CD14-positive monocyte (primary cell): ENCODE measurements around the gene ARL15. TPM values are rescaled to one million over a fixed set of nuclear protein-coding genes. Genes with fewer than 3 reads are reported as not detected.

Experiments
- DNase-seq, 3 donors: peaks; one replicate each; pipeline ENCODE4 v3.0.0-alpha.2; 2011 to 2022
- H2AFZ ChIP-seq: 2 replicates; pipeline ENCODE4 v1.6.0; 2012; ENCODE audit warnings: mild to moderate bottlenecking, low read depth, low read length, inconsistent platforms; ENCODE audit not compliant: insufficient read depth, poor library complexity, severe bottlenecking
- H3K27ac ChIP-seq, 2 donors: 1 replicate in 1 of 2; 2 replicates in 1 of 2; pipeline ENCODE4 v1.5.1; 2012 to 2013; ENCODE audit warnings: low read length in 2 of 2, control low read depth in 1 of 2, inconsistent platforms in 1 of 2, low read depth in 1 of 2, mild to moderate bottlenecking in 1 of 2
- H3K27me3 ChIP-seq, 2 donors: one replicate each; pipeline versions ENCODE4 v1.6.0 to v1.6.1; 2011 to 2013; ENCODE audit warnings: low read length in 2 of 2; ENCODE audit not compliant: control insufficient read depth in 2 of 2, insufficient read depth in 2 of 2
- H3K36me3 ChIP-seq, 2 donors: replicated peaks in 1 of 2; 1 replicate in 1 of 2; 2 replicates in 1 of 2; pipeline versions ENCODE4 v1.5.1 to v1.6.1; 2012 to 2013; ENCODE audit warnings: low read length in 2 of 2, control low read depth in 1 of 2, inconsistent platforms in 1 of 2, mild to moderate bottlenecking in 1 of 2; ENCODE audit not compliant: insufficient read depth in 2 of 2, control insufficient read depth in 1 of 2
- H3K4me1 ChIP-seq, 2 donors: 1 replicate in 1 of 2; 2 replicates in 1 of 2; pipeline versions ENCODE4 v1.5.1 to v1.6.1; 2012 to 2013; ENCODE audit warnings: low read length in 2 of 2, control low read depth in 1 of 2, inconsistent platforms in 1 of 2, mild to moderate bottlenecking in 1 of 2, moderate library complexity in 1 of 2; ENCODE audit not compliant: insufficient read depth in 2 of 2, control insufficient read depth in 1 of 2
- H3K4me2 ChIP-seq: replicated peaks from 2 replicates; pipeline ENCODE3; 2012; ENCODE audit warnings: low read length, moderate library complexity, mild to moderate bottlenecking; ENCODE audit not compliant: poor library complexity, severe bottlenecking; ENCODE audit errors: extremely low read depth
- H3K4me3 ChIP-seq, 3 experiments: fragments of 200-600 bp in 1 of 3; sonication (generic) in 1 of 3; replicated peaks in 1 of 3; 1 replicate in 2 of 3; 2 replicates in 1 of 3; pipeline ENCODE4 v1.5.1; 2011 to 2013; ENCODE audit warnings: low read length in 3 of 3, mild to moderate bottlenecking in 3 of 3, control low read depth in 2 of 3, low read depth in 2 of 3, inconsistent platforms in 1 of 3, moderate library complexity in 1 of 3
- H3K79me2 ChIP-seq: 2 replicates; pipeline ENCODE4 v1.6.0; 2012; ENCODE audit warnings: mild to moderate bottlenecking, control low read depth, inconsistent platforms, low read length, moderate library complexity; ENCODE audit not compliant: insufficient read depth
- H3K9ac ChIP-seq: 2 replicates; pipeline ENCODE4 v1.6.0; 2017; ENCODE audit warnings: low read length, mild to moderate bottlenecking; ENCODE audit not compliant: insufficient read depth, poor library complexity, severe bottlenecking
- H3K9me3 ChIP-seq, 2 donors: replicated peaks in 1 of 2; 1 replicate in 1 of 2; 2 replicates in 1 of 2; pipeline versions ENCODE4 v1.5.1 to v1.6.1; 2012 to 2013; ENCODE audit warnings: low read length in 2 of 2, control low read depth in 1 of 2; ENCODE audit not compliant: control insufficient read depth in 1 of 2, insufficient read depth in 1 of 2
- H4K20me1 ChIP-seq: 2 replicates; pipeline ENCODE4 v1.6.0; 2012; ENCODE audit warnings: mild to moderate bottlenecking, low read length, control low read depth, moderate library complexity; ENCODE audit not compliant: insufficient read depth
- H3K27ac Mint-ChIP-seq, 7 donors: one replicate each; pipeline ENCODE4 v1.8.0; 2020; ENCODE audit warnings: mild to moderate bottlenecking in 7 of 7, mixed read lengths in 7 of 7, moderate library complexity in 6 of 7, inconsistent platforms in 2 of 7
- H3K27me3 Mint-ChIP-seq, 3 donors: one replicate each; pipeline ENCODE4 v1.8.0; 2021 to 2022; ENCODE audit warnings: low read depth in 3 of 3, mild to moderate bottlenecking in 3 of 3, mixed read lengths in 3 of 3, moderate library complexity in 3 of 3, inconsistent platforms in 1 of 3
- H3K36me3 Mint-ChIP-seq, 2 donors: one replicate each; pipeline ENCODE4 v1.8.0; 2020; ENCODE audit warnings: mixed read lengths in 2 of 2, inconsistent platforms in 1 of 2, mild to moderate bottlenecking in 1 of 2
- H3K4me1 Mint-ChIP-seq: one replicate; pipeline ENCODE4 v1.8.0; 2020; ENCODE audit warnings: mild to moderate bottlenecking, mixed read lengths
- H3K4me3 Mint-ChIP-seq, 2 donors: one replicate each; pipeline ENCODE4 v1.8.0; 2020; ENCODE audit warnings: mild to moderate bottlenecking in 2 of 2, mixed read lengths in 2 of 2, moderate library complexity in 1 of 2
- H3K9me3 Mint-ChIP-seq, 7 donors: one replicate each; pipeline ENCODE4 v1.8.0; 2020 to 2022; ENCODE audit warnings: mixed read lengths in 7 of 7, mild to moderate bottlenecking in 6 of 7, moderate library complexity in 6 of 7, inconsistent platforms in 2 of 7
- CTCF ChIP-seq: fragments of 200-600 bp; IDR thresholded peaks from one replicate; pipeline ENCODE4 v1.8.0; 2022; ENCODE audit warnings: antibody characterized with exemption, mild to moderate bottlenecking
- WGBS: methylation state at CpG from one replicate; pipeline ENCODE4 v1.1.5; 2013; ENCODE audit warnings: missing lambda C conversion rate; ENCODE audit not compliant: insufficient coverage; 5-methylcytosine and 5-hydroxymethylcytosine counted together
- intact Hi-C, 2 donors: fragments of 100-400 bp; cut with micrococcal nuclease; formaldehyde crosslinking; loops; one replicate each; pipeline versions ENCODE4 v1.15.0 to v1.15.1; 2023
- polyA plus RNA-seq, 3 donors: library from polyadenylated mRNA; depleted of rRNA in 1 of 3; unstranded in 2 of 3; stranded (reverse) in 1 of 3; fragments of 300-500 nt in 2 of 3; fragments of >200 nt in 1 of 3; fragmentation: Illumina TruSeq in 2 of 3; gene quantifications; 1 replicate in 2 of 3; 2 replicates in 1 of 3; pipeline ENCODE4 v1.2.3, GENCODE V29; 2012 to 2021

The ARL15 gene
- polyA plus RNA-seq, 3 donors: 10.5 to 27.6 (median 18.0) TPM

DNA sequence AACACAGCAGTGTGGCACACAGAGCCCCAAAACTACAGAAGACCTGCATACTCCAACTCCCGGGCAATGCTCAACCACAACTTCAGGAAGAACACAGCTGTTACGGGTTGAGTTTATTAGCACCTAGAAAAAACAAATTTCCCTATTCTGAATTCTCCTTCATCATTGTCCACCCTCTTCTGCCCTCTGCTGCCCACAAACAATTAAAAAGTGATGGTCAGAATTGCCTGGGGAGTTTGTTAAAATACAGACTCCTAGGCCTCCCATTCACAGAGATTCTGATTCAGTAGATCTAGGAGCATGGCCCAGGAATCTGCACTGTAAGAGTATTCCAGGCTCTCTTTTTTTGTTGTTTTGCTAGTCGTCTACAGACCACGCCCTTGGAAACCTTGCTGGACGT is 439.3 kb downstream of the ARL15 start:
- H3K4me3 ChIP-seq: no peak overlapping the region
- intact Hi-C loops: no loop called here
- no peak for DNase-seq
- no peak for TF ChIP-seq CTCF
- no peaks in the 10 kb centered on the region for H4K20me1 ChIP-seq
- Mint-ChIP-seq H3K9me3 (peaks cover 0 to 15% (median 9%) of the 10 kb centered on the region in 7 donors), H3K36me3 (no peaks in the 10 kb centered on the region), H3K4me3 (no peak overlapping the region), H3K4me1 (peaks cover 7% of the 10 kb centered on the region), H3K27ac (peak overlapping the region in 1 of 7 donors; percentile 50), H3K27me3 (peaks cover 0 to 2% (median 2%) of the 10 kb centered on the region in 3 donors)
- H3K4me2 ChIP-seq: no peak overlapping the region
- H3K27me3 ChIP-seq: no peaks in the 10 kb centered on the region
- H3K36me3 ChIP-seq: no peaks in the 10 kb centered on the region
- peaks cover 7 to 10% of the 10 kb centered on the region in 2 donors for H3K4me1 ChIP-seq
- no peaks in the 10 kb centered on the region for H3K79me2 ChIP-seq
- no peak overlapping the region for H3K27ac ChIP-seq
- H2AFZ ChIP-seq: no peak overlapping the region
- no peak overlapping the region for H3K9ac ChIP-seq
- WGBS: no CpG with 5 or more reads among the region's 5 CpGs
- H3K9me3 ChIP-seq: no peaks in the 10 kb centered on the region

- peaks cover 0 to 4% (median 1%) of the 10 kb centered on the region in 3 donors for H3K27me3 Mint-ChIP-seq
- no peaks in the 10 kb centered on the region for H3K36me3 ChIP-seq
- TF ChIP-seq CTCF: no peak
- no peak overlapping the region for H3K4me3 ChIP-seq
- DNase-seq: no peak
- no peaks in the 10 kb centered on the region for H3K4me1 ChIP-seq
- no peaks in the 10 kb centered on the region for H3K36me3 Mint-ChIP-seq
- no peak overlapping the region for H3K4me3 Mint-ChIP-seq
- WGBS: 89% methylated on average over 16 of the region's 17 CpGs
- no peaks in the 10 kb centered on the region for H3K79me2 ChIP-seq
- H4K20me1 ChIP-seq: no peaks in the 10 kb centered on the region
- no peak overlapping the region for H3K9ac ChIP-seq
- no peak overlapping the region for H3K27ac Mint-ChIP-seq
- no peak overlapping the region for H2AFZ ChIP-seq
- H3K9me3 Mint-ChIP-seq: peaks cover 12 to 33% (median 25%) of the 10 kb centered on the region in 7 donors
- intact Hi-C loops: no loop called here
- peaks cover 11 to 22% of the 10 kb centered on the region in 2 donors for H3K9me3 ChIP-seq
- H3K4me1 Mint-ChIP-seq: no peaks in the 10 kb centered on the region
- H3K27me3 ChIP-seq: no peaks in the 10 kb centered on the region
- H3K4me2 ChIP-seq: no peak overlapping the region
- H3K27ac ChIP-seq: no peak overlapping the region
These were observed 451.5 kb downstream of the ARL15 start for GRCh38 chr5:53858700-53859456.
